K562 (cell line): ENCODE measurements around the gene CALM3. TPM values are rescaled to one million over a fixed set of nuclear protein-coding genes. Genes with fewer than 3 reads are reported as not detected.

ENCODE experiments used
- CREB3L1 ChIP-seq: fragments of 450-650 bp; IDR thresholded peaks from 2 replicates; pipeline ENCODE4 v1.6.1; 2014; ENCODE audit warnings: low read depth, mild to moderate bottlenecking, moderate library complexity, borderline replicate concordance
- E2F1 ChIP-seq: sonication (generic); formaldehyde crosslinking; IDR thresholded peaks from 2 replicates; pipeline ENCODE4 v1.8.1; 2023; ENCODE audit warnings: mild to moderate bottlenecking, missing genetic modification reagents, moderate library complexity
- MLLT1 ChIP-seq, 2 experiments: fragments of 450-650 bp; IDR thresholded peaks; 2 replicates each; pipeline ENCODE4 v1.6.1; 2016
- PKNOX1 ChIP-seq: fragments of 450-650 bp; IDR thresholded peaks from 2 replicates; pipeline ENCODE4 v1.6.1; 2016
- VEZF1 ChIP-seq: fragments of 200-800 bp; sonication (Bioruptor generic); IDR thresholded peaks from 2 replicates; pipeline ENCODE4 v1.6.1; 2017; ENCODE audit warnings: missing genetic modification characterization, missing compliant biosample characterization
- ZBTB40 ChIP-seq, 2 experiments: fragments of 450-650 bp in 1 of 2; sonication (generic) in 1 of 2; formaldehyde crosslinking in 1 of 2; IDR thresholded peaks; 2 replicates each; pipeline versions ENCODE4 v1.7.1 to v1.9.0; 2016 to 2022; ENCODE audit warnings: inconsistent platforms in 1 of 2, mild to moderate bottlenecking in 1 of 2, missing genetic modification reagents in 1 of 2
- polyA plus RNA-seq, 8 experiments: library from polyadenylated mRNA; depleted of rRNA in 4 of 8; stranded (reverse) in 5 of 8; unstranded in 3 of 8; fragments of >200 nt; fragmentation: Nextera tagmentation in 2 of 8; fragmentation: Illumina TruSeq in 1 of 8; extraction: Ambion mirVana in 2 of 8; extraction: Trizol in 1 of 8; gene quantifications; 2 replicates each; pipeline versions ENCODE4 v1.2.1 to v1.2.3, GENCODE V29; 2011 to 2014; ENCODE audit warnings: inconsistent platforms in 1 of 8, missing spikeins in 1 of 8
- total RNA-seq, 7 experiments: library from RNA; depleted of rRNA in 6 of 7; stranded (reverse); fragments of >200 nt in 6 of 7; fragmentation: Illumina TruSeq in 2 of 7; extraction: Trizol in 2 of 7; gene quantifications; 2 replicates each; pipeline versions ENCODE4 v1.2.1 to v1.2.3, GENCODE V29; 2011 to 2021; ENCODE audit warnings: low replicate concordance in 1 of 7

CALM3 gene
- total and polyA plus RNA-seq, 9 of the 15 experiments (the other 6 are each of a cell fraction or from before 2014, with no cell fraction given): 34.6 to 350 (median 156) TPM

- TF ChIP-seq CREB3L1: no peak
- TF ChIP-seq MLLT1 (IDR thresholded peaks at IDR 0.05): peak; percentile 56 to 64; a peak in 1 of 4 replicates
- 0 out of 2 replicates have a peak, but pooled peaks have one; percentile 12 for TF ChIP-seq ZBTB40 (IDR thresholded peaks at IDR 0.05)
- TF ChIP-seq ZBTB40 (CRISPR knock-in tag; IDR thresholded peaks at IDR 0.05): no peak
- peak; percentile 50 for TF ChIP-seq PKNOX1
- TF ChIP-seq VEZF1 (CRISPR knock-in tag): peak; percentile 84
- TF ChIP-seq E2F1 (CRISPR knock-in tag): no peak
These were observed 58.2 kb downstream of the CALM3 start (continued) for GRCh38 chr19:46659151-46660007.
